ENCODE results near the gene LRP1B.

LRP1B gene

GRCh38 chr2:141037361-141037760, 1093.5 kb downstream of the LRP1B start:
- H3K36me3 ChIP-seq (ENCODE audit: insufficient read depth, low read length), result no peaks in the 10 kb centered on the region
- ATAC-seq (ENCODE audit: insufficient read depth, low read depth) (no peak), DNase-seq (no peak)
- TF ChIP-seq, protein P1, sequence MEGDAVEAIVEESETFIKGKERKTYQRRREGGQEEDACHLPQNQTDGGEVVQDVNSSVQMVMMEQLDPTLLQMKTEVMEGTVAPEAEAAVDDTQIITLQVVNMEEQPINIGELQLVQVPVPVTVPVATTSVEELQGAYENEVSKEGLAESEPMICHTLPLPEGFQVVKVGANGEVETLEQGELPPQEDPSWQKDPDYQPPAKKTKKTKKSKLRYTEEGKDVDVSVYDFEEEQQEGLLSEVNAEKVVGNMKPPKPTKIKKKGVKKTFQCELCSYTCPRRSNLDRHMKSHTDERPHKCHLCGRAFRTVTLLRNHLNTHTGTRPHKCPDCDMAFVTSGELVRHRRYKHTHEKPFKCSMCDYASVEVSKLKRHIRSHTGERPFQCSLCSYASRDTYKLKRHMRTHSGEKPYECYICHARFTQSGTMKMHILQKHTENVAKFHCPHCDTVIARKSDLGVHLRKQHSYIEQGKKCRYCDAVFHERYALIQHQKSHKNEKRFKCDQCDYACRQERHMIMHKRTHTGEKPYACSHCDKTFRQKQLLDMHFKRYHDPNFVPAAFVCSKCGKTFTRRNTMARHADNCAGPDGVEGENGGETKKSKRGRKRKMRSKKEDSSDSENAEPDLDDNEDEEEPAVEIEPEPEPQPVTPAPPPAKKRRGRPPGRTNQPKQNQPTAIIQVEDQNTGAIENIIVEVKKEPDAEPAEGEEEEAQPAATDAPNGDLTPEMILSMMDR (IDR thresholded peaks at IDR 0.05; ENCODE audit: borderline replicate concordance, extremely low read depth, low read length, poor library complexity, severe bottlenecking), result no peak
- TF ChIP-seq EZH2 (IDR thresholded peaks at IDR 0.05; ENCODE audit: borderline replicate concordance, low read depth, low read length, severe bottlenecking), result no peak
- H3K4me1 ChIP-seq (ENCODE audit: insufficient read depth, low read length), result peaks cover 9% of the 10 kb centered on the region
- H3K27ac ChIP-seq (ENCODE audit: low read length), result no peak overlapping the region
- H3K4me2 ChIP-seq (ENCODE audit: insufficient read depth, low read length), result no peak overlapping the region
- H4K20me1 ChIP-seq (ENCODE audit: insufficient read depth, low read length), result no peaks in the 10 kb centered on the region
- H3K4me3 ChIP-seq (ENCODE audit: low read depth in 1 of 2, low read length in 2 of 2), result no peak overlapping the region
- no peaks in the 10 kb centered on the region for H3K79me2 ChIP-seq (ENCODE audit: insufficient read depth, low read length)
- H3K27me3 ChIP-seq (ENCODE audit: insufficient read depth, low read length, poor library complexity), result no peaks in the 10 kb centered on the region
- H3K9me3 ChIP-seq (ENCODE audit: insufficient read depth, low read length, severe bottlenecking), result peaks cover 6% of the 10 kb centered on the region
- no peak overlapping the region for H3K9ac ChIP-seq (ENCODE audit: low read depth, low read length)
- no peak overlapping the region for H2AFZ ChIP-seq (ENCODE audit: low read depth, low read length)

DNA sequence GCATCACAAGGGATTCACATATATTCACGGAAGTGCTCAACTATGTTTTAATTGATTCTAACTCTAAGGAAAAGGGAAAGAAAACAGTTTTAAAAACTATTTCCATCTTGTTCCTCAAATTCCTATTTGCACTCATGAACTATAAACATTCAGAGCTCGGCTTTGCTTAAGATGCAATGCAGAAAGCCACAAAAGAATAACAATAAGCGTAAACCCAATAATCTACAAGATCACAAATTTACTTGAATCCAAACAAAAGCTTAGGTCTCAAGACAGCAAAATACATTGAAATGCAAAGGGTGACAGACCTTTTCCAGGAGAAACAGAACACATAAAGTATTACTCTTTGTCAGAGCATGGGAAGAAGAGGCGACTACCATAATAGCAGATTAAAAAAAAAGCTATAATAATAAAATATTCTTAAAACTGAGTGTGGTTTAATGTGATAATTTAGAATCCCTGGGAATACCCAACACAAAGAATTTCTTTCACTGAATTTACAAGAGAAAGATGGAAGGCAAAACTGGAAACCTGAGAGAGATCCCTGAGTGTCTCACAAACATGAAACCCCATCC, 1094.9 kb downstream of the LRP1B start:
- TF ChIP-seq, protein P1 (IDR thresholded peaks at IDR 0.05; ENCODE audit: borderline replicate concordance, extremely low read depth, low read length, poor library complexity, severe bottlenecking), result no peak
- no peak for TF ChIP-seq EZH2 (IDR thresholded peaks at IDR 0.05; ENCODE audit: borderline replicate concordance, low read depth, low read length, severe bottlenecking)
- Histone ChIP-seq H3K4me1 (ENCODE audit: insufficient read depth, low read length) (peaks cover 9% of the 10 kb centered on the region), H3K4me3 (ENCODE audit: low read depth in 1 of 2, low read length in 2 of 2) (no peak overlapping the region), H3K36me3 (ENCODE audit: insufficient read depth, low read length) (no peaks in the 10 kb centered on the region), H3K79me2 (ENCODE audit: insufficient read depth, low read length) (no peaks in the 10 kb centered on the region), H3K4me2 (ENCODE audit: insufficient read depth, low read length) (no peak overlapping the region), H3K9me3 (ENCODE audit: insufficient read depth, low read length, severe bottlenecking) (peaks cover 6% of the 10 kb centered on the region), H3K27ac (ENCODE audit: low read length) (no peak overlapping the region), H3K9ac (ENCODE audit: low read depth, low read length) (no peak overlapping the region), H4K20me1 (ENCODE audit: insufficient read depth, low read length) (no peaks in the 10 kb centered on the region), H3K27me3 (ENCODE audit: insufficient read depth, low read length, poor library complexity) (no peaks in the 10 kb centered on the region), H2AFZ (ENCODE audit: low read depth, low read length) (0 out of 2 replicates have a peak overlapping the region, but pooled peaks have one; percentile 55)
- DNase-seq, result no peak
- no peak for ATAC-seq (ENCODE audit: insufficient read depth, low read depth)

DNA sequence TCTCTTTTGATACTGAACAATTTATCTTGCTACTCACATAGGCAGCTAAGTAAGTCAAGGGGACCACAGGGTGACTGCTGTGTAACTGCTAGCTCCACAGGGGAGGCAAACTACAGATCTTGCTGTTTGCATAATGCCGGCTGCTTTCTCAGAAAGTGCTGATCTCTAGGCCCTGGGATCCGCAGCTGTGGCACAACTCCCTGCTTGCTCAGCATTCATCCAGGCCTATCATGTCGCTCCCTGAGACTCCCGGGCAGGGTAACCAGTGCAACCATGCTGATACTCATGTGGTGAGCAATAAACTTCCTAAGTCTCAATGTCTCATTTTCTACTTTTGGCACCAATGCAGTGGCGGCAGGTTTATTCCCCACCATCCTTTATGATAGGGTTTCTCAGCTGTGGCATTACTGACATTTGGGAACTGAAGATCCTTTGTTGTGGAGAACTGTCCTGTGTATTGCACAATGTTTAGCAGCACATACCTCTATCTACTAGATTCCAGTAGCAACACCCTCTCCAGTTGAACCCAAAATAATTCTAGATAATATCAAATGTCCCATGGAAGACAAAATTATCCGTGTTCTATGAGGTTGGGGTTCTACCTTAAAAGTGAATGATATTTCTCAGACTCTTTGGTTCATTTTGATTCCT, 1101.3 kb downstream of the LRP1B start:
- Histone ChIP-seq H3K9ac (ENCODE audit: low read depth, low read length) (no peak overlapping the region), H3K79me2 (ENCODE audit: insufficient read depth, low read length) (no peaks in the 10 kb centered on the region), H3K4me1 (ENCODE audit: insufficient read depth, low read length) (peaks cover 9% of the 10 kb centered on the region), H3K27me3 (ENCODE audit: insufficient read depth, low read length, poor library complexity) (no peaks in the 10 kb centered on the region), H3K9me3 (ENCODE audit: insufficient read depth, low read length, severe bottlenecking) (peaks cover 10% of the 10 kb centered on the region), H3K27ac (ENCODE audit: low read length) (no peak overlapping the region), H3K4me3 (ENCODE audit: low read depth in 1 of 2, low read length in 2 of 2) (no peak overlapping the region), H2AFZ (ENCODE audit: low read depth, low read length) (no peak overlapping the region), H3K4me2 (ENCODE audit: insufficient read depth, low read length) (no peak overlapping the region), H4K20me1 (ENCODE audit: insufficient read depth, low read length) (no peaks in the 10 kb centered on the region), H3K36me3 (ENCODE audit: insufficient read depth, low read length) (no peaks in the 10 kb centered on the region)
- DNase-seq (no peak), ATAC-seq (ENCODE audit: insufficient read depth, low read depth) (no peak)
- TF ChIP-seq, protein P1 (IDR thresholded peaks at IDR 0.05; ENCODE audit: borderline replicate concordance, extremely low read depth, low read length, poor library complexity, severe bottlenecking), result no peak
- TF ChIP-seq EZH2 (IDR thresholded peaks at IDR 0.05; ENCODE audit: borderline replicate concordance, low read depth, low read length, severe bottlenecking), result no peak

All from DND-41 (cell line).